ENCODE data around the gene API5.
A peak's percentile ranks its signal among the peaks of the same experiment; 100 is the strongest.

API5 gene

DNA sequence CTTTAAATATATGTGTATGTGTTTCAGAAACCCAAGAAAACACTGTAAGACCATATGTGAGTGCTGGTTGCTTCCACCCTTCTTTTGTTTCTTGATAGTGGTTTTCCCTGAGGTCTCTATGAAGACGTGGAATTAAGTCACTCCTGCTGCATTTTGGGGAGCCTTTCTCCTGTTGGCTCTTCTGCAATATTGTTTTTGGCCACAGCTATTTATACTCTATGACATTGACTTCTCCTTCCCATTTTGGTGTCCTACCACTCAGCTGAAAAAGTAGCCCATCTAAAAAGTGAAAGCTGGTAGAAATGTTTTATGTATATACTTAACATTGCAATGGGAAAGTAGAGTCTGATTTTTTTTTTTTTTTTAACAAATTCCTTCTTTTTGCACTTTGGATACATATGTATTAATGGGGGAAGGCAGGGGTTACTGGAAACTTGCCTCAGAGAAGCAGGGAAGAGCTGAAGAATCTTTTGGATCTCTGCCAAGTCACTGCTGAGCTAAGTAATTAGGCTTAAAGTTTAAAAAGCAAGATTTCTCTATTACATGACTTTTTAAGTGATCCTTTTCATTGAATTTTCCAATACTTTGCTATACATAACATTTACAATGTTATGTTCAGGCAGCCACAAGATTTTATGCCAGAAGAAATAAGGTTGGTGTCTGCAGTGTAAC is 48.7 kb downstream of the API5 start:
- peak; percentile 58 for DNase-seq

DNA sequence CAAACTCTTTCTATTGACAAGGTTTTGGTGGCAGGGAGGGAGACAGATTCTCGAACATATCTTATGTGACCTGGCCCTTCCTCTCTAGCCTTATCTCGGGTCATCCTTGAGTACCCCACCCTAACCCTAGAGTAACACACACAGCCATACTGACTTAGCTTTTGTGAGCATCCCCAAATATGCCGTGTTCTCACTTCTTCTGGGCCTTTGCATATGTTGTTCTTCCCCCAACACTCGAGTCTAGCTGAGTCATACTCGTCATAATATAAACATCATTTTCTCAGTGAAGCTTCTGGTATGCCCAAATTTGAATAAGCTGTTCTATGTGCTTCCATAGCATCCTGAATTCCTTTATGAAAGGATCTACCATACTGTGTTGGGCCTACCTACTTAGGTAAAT is 54.9 kb downstream of the API5 start:
- DNase-seq: no peak

DNA sequence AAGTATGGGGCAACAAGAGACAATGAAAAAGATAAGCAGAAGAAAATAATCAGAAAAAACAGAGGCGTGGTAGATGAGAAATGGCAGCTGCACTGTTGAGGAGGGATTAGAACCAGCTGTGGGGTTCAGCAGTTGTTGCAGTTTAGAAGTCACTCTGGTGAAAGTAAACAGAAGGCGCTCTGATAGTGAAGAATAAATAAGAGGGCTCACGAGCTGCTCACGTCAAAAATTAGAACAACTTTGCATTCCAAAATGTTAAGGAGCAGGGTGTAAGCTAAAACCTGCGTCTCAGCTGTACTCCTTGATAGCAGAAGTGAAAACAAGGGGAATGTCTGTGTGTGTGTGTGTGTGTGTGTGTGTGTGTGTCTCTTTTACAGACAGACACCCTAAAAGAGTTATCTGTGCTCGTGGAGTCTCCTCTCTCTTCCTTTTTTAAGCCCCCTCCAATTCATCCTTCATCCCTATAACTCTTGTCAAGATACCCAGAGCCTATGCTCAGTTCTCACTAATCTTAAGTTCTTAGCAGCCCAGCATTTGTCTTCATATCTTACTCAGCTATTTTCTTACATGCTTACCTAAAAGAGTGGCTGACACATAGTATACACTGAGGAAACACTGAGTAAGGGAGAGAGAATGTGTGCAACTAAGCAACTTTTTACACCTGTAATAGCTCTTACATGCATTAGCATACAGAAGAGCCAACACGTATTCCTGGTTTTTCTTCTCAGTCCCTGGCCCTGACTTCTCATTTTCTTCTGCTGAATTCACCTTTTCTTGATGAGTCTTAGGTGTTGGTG is 55.8 kb downstream of the API5 start:
- DNase-seq: peak; percentile 9

DNA sequence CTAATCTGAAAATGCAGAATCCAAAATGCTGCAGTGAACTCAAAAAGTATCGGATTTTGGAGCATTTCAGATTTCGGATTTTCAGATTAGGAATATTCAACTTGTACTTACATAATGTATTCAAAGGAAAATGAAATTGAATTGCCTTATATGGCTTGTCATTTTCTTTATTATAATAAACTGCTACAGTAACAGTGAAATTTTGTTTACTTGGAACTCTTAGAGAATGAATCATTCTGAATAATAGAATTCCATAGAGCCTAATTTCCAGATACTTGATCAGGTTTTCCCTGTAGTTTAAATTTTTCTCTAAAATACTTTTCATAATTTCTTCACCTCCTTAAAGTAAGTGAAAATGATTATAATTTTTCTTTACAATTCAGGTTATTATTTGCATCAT is 64.3 kb downstream of the API5 start:
- no peak for DNase-seq

DNA sequence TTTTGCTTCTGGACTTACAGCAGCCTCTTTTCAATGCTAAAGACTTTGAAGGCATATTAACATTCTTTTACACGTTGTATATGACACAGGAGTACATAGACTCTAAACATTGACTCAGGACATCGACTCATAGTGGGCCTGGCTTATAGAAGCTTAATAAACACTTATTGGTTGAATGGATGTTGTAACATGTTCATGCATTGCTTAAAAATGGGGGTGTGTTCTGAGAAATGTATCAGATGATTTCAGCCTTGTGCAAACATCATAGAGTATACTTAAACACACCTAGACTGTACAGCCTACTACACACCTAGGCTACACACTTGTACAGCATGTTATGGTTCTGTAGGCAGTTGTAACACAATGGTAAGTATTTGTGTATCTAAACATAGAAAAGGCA is 64.8 kb downstream of the API5 start:
- peak; percentile 45 for DNase-seq

- no peak for DNase-seq
These were observed 65.6 kb downstream of the API5 start for GRCh38 chr11:43377389-43377788.

DNA sequence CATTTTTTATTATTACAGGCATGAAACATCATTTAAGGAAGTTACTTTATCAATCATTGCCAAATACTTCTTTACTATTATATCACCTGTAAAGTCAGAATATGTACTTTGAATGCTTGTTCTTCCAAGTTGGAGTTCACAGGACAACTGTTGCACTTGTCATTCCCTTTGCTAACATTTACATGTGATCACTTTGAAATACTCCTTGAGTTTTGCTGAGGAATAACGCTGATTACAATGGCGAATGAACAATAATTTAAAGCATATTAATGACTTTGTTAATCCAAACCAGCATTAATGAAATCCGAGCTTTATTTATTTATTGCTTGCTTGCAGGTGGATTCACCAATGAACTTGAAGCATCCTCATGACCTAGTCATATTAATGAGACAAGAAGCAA is 67.1 kb downstream of the API5 start:
- DNase-seq: no peak

DNA sequence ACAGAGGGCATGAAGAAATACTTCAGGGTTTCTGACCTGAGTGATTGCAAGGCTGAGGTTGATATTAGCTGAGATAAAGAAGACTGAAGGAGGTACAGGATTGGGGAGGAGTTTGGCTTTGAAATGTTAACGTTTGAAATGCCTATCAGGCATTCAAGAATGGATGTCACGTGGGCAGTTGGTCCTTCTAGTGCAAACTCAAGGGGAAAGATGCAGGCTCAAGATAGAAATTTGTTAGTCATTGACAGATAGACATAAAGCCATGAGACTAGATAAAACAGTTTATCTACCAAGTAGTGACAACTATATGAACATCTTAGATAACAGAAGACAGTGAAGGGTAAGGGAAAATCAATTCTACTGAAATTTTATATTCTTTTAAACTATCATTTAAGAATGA is 70.0 kb downstream of the API5 start:
- DNase-seq: no peak

GRCh38 chr11:43382614-43383013 is 70.8 kb downstream of the API5 start:
- no peak for DNase-seq

DNA sequence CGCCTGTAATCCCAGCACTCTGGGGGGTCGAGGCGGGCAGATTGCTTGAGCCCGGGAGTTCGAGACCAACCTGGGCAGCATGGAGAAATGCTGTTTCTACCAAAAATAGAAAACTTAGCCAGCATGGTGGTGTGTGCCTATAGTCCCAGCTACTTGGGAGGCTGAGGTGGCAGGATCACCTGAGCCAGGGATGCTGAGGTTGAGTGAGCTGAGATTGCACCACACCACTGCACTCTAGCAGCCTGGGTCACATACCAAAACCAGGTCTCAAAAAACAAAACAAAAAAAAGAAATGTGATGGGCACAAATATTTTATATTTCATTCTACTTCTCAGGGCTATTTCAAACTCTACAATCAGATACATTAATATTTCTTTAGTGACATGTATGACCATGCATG is 72.6 kb downstream of the API5 start:
- DNase-seq: no peak

DNA sequence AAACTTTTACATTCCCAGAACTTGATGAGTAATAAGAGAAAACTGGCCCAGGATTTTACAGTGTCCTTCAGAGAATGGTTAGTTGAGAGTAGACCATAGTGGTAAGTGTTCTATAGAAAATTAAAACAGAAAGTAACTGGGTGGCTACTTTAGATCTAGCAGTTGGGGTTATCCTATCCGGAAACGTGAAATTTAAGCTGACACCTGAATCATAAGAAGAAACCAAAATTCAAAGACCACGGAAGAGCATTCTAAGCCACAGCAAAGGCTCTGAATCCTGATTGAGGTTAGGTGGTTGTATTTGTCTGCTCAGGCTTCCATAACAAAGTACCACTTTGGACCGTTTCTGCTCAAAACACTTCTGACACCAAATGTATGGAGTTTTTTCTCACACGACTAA is 80.9 kb downstream of the API5 start:
- DNase-seq: no peak

DNA sequence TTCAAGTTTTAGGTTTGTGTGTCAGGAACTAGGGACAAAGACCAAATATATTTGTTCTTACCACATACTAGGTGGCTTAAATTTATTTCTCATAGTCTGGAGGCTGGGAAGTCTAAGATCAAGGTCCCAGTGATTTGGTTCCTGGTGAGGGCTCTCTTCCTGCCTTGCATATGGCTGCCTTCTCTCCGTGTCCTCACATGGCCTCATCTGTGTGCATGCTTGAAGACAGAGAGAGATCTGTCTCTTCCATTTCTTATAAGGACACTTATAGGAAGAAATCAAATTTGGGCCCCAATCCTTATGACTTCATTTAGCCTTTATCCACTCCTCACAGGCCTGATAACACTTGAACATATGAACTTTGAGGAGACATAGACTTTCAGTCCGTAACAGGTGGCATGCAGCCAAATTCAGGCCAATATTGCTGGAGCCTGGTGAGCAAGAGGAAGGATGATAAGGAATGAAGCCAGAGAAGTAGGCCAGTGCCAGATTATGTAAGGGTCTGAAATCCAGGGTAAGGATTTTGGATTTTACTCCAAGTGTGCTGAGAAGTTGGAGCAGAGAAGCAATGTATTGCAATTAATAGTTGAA is 82.1 kb downstream of the API5 start:
- DNase-seq: no peak
